Non-pigmented ciliary epithelial cell (primary cell): ENCODE measurements around the gene CRB1.
"Not testable (repeated sequence)": the region's sequence is repeated elsewhere in the genome, so short reads cannot be mapped to it uniquely, and the experiment has no call there.

Experiments
- DNase-seq: peaks from one replicate; pipeline ENCODE4 v3.0.0-alpha.2; 2010; ENCODE audit warnings: low read depth

The CRB1 gene

DNA sequence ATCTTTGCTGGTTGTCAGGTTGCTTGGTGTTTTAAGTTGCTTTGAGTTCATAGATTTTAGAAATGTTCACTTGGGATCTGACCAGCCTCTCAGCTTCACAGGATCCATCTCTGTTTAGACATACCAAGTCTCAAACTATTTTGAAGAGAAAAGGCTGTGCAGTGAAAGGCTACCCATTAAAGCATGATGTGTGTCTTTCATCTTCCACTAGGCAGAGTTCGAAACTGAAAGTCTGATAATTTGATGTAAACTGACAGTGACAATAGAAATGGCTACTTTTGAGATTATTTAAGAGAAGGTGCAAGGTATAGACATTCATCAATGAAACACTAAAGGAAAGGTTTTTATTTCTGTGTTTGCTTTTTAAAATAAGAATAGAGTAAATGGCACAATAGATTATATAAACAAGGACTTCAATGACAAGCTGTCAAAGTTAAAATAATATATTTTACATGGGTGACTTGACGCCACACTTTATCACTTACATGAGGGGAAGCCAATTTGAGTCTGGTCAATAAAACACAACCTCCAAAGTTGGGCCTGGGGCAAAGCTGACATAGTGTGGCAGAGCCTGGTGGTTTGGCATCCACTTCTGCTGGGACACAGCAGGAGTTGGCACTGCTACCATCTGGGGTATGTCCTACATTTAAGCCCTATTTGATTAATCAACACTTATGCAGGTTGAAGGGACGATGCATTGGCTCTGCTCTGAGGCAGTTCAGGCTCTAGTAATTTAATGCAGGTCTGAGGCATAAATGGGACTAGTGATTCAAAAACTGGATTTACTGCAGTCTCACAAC, 197.7 kb downstream of the CRB1 start:
- no peak for DNase-seq

DNA sequence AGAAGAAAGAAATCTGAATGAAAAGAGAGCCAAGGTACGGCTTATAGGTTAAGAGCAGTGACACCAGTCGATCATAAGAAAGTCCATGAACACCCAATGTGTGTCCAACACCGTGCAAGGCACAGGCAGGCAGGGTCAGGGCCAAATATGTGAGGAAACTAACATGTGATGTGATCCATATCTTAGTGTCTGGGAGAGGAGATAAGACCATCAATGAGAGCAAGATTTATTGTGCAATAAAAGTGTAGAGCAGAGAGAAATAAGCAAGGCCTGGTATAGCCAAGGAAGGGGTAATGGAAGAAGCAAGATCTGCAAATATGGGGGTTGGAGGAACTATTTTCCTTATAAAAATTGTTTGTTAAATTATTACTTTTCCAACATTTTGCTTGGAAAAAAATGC, 198.8 kb downstream of the CRB1 start:
- DNase-seq: no peak

DNA sequence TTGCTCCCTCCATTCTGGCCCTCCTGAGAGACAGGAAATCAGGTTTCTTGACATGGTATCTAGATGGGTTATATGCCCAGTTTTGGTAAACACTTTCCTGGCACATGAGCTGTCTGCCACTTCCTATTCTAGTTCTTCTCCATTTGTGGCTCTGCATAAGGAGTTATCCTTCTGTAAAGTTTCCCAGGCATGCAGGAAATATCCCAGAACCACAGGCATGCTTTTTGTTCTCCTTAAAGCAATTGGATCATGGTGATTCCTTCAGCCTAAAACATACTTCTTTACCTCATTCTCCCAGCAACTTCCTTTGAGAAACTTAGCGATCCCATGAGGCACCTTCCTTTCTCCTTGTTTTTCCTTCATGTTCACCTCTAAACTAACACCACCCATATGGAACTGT, 199.8 kb downstream of the CRB1 start:
- no peak for DNase-seq

DNA sequence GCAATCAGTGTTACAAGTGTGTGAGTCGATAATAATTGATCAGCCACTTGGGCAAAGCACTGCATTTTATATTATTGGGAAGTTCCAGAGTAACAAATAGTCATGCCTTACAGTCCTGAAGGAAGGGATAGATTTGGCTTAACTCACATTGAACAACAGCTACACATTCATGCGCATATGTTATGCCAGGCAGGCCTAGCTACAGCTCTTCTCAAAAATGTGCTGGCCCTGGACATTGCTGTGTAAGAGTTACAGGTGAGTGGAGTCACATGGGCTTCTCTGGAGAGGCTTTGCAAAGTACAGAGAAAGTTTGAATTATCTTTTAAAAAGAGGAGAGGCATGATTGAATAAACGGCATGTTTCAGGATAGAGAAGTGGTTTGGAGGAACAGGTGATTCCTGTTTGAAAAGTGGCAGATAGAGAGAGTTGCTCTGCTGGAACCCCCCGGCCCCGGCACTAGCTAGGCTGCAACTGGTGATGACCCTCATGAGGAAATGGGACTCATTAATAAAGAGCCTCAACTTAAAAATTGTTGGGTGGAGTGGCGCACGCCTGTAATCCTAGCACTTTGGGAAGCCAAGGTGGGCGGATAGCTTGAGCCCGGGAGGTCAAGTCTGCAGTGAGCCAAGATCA, 200.6 kb downstream of the CRB1 start:
- no peak for DNase-seq

DNA sequence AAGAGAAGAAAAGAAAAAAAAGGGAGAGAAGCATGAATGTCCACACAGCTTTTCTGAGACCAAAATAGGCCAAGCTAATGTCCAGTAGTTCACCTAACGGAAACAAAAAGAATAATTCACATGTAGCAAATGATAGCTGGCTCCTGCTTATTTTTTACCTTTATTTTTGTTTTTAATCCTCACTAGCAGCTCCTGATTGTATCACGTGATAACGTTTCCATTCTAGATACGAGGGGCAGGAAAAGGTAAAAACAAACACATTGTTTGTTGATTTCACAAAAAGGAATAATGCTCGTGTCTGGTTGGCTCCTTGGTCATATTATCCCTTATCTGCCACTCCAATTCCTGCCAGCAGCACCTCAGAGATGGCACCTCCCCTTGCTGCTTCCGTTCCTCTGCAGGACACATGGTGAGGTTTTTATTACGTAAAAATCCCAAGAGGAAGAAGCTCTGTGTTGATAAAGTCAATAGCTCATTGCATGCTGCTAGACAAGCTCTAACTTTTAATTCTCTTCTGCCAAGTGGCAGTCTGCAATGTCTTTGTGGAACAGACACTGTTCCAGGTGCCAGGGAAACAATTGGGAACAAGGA, 201.7 kb downstream of the CRB1 start:
- DNase-seq: no peak

DNA sequence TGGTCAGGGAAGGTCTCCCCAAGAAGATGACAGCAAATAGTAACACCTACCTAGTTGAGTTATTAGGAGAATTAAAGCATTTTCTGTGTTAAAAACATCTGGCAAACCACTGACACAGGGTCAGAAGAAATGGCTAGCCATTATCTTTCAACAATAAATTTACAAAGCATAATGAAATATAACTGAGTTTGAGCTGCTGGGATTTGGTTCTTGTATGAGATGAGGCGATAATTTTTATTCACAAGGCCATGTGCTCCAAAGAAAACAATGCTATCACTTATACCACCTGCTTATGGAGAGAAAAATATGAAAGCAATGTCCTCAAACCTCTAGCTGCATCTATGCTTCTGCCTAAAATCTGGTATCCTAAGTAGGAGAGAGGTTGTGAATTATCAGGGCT, 202.3 kb downstream of the CRB1 start:
- no peak for DNase-seq

DNA sequence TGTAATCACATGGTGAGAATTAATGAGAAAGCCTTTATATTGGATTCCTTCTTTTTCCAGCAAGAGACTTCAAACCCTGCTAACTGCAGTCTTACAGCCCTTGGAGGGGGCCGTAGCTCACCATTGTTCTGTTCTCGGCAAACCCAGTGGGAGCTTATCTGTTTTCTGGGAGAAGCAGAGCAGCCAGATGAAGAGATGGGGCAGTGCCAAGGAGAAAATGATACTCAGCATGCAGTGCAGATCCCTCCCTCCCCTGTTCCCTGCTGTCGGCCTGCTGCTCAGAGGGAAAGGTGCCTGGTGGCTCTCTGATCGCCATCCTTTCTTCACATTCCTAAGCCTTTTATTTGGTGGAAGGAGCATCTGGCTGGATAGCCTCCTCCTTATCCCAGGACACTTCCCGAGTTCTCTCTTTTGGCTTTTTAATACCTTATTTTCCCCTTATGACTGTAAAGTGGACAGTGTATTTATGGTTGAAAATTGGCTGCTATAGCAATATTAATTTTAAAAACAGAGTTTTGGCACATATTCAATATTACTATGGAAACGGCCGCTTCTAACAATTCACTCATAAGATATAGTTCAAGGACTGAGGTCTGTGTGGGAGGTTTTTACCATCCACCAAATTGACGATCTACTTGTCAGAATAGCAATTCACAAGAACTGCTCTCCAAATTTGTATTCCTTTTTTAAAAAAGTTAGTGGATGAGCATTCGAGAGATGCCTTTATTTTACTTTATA, 203.4 kb downstream of the CRB1 start:
- DNase-seq: no peak

DNA sequence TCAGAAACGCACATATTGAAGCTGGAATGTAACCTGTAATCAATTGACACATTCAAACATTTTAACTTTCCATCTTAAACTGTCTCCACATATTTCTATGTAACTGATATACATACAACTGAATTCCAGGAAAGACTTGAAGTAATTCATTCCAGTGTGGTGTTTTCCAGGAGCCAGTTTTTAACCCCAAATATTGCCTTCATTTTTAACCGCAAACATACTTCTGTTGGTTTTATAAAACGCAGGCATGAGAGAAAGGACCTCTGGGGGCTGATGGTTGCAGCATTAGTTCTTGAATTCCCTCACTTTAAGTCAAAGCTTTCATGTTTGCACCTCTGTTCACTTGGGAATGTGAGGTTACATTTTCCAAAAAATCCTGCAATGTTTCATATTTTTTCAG, 204.1 kb downstream of the CRB1 start:
- no peak for DNase-seq

DNA sequence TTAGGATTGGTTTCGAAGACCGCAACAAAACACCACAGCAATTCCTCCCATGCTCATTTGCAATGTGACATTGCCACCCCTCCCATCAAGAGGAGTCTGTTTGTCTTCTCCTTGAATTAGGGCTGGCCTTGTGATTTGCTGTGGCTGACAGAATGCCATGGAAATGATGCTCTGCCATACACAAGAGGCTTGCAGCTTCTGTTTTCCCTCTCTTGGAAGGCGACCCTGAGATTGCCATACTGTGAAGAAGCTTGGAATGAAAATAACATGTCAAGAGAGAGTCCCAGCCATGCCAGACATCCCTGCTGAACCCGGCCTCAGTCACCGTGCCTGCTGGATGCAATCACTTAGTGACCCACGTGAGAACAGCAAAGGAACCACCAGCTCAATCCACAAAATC, 212.4 kb downstream of the CRB1 start:
- no peak for DNase-seq

DNA sequence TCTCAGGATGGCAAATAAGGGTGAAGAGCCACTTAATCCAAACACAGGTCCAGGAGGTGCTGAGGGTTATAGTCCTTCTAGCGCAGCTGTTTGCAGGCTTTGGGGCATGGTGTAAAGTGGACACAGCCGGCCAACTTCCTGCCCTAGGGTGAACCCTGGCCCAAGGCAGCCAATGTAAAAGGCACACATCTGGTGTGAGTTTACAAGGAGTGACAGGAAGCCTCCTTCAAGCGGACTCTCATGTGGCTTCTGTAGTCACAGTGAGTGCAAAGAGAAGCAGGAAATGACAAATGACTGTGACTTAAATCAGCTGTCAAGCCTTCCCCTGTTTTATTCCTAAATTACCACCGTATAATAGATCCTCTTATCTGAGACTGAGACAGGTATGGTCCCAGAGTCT, 213.0 kb downstream of the CRB1 start:
- DNase-seq: no peak

DNA sequence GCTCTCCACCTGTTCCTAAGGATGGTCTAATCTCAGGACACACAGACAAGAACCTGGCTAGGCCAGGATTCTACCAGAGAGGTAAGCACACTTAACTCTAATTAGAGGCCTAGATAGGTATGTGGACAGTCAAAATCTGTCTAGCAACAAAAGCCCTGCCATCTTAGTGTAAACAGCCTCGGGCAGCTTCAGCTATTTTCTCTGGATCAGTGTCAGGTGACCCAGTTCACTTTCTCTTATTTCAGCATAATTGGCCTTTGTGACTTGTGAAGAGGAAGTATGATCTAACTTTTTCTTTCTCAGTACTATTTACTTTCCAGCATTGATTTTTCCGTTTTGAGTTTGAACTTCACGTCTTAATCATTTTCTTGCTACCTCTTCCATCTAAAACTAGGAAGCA, 217.7 kb downstream of the CRB1 start:
- no peak for DNase-seq

DNA sequence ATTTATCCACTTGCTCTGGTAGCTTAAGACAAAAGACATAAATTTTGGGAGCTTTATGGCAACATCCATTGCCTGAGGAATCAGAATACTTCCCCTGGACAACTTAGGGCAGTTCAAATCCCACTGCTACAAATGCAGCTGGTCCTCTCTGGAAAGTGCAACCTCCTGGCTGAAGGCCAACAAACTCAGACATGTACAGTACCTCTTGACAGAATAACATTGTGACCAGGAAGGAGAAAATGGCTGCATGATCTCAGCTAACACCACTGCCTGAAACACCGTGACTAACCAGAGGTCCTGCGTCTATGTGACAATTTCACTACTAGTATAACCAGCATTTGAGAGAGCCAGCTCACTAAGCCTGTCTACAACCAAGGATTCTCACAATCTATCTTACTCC, 218.9 kb downstream of the CRB1 start:
- DNase-seq: no peak

DNA sequence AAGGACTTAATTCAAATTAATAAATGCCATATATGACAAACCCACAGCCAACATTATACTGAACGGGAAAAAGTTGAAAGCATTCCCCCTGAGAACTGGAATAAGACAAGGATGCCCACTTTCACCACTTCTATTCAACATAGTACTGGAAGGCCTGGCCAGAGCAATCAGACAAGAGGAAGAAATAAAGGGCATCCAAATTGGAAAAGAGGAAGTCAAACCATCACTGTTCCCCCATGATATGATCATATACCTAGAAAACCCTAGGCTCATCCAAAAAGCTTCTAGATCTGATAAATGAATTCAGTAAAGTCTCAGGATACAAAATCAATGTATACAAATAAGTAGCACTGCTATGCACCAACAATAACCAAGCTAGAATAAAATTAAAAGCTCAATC, 223.5 kb downstream of the CRB1 start:
- DNase-seq: not testable (repeated sequence)

DNA sequence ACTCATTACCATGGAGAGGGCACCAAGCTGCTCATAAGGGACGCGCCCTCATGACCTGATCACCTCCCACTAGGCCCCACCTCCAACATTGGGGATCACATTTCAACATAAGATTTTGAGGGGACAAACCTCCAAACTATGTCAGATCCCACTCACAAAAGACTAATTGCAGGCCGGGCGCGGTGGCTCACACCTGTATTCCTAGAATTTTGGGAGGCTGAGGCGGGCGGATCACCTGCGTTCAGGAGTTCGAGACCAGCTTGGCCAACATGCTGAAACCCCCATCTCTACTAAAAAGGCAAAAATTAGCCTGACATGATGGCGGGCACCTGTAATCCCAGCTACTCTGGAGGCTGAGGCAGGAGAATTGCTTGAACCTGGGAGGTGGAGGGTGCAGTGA, 228.7 kb downstream of the CRB1 start:
- DNase-seq: no peak

DNA sequence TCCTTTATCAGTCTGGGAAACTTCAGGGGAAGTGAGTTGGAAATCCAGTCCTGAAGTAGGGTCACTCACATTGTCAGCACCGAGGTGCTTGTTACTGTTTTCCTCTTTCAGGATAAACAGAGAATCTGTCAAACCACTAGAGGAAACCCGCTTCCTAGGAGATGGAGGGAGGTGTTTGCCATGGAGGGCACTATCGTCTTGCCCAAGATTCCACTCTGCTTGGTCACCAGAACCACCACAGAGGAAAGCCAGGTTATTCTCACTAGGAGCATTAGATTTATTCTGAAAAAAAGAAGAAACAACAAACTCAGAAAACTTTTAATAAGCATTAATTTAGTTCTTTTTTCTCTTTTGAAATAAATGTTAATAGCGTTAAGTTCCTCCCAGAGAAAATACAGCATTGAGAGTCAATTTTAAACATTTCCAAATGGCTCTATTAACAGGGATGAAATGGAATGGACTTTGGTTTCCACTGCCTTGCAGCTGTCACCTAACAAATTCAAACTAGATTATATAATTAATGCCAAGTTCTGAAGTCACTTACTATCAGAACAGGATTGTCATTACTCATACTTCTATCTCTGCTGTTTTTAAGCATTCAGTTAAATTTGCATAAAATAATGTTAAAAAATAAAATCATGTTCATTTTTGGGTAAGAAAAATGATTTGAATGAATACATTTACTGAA, 242.8 kb downstream of the CRB1 start:
- no peak for DNase-seq

DNA sequence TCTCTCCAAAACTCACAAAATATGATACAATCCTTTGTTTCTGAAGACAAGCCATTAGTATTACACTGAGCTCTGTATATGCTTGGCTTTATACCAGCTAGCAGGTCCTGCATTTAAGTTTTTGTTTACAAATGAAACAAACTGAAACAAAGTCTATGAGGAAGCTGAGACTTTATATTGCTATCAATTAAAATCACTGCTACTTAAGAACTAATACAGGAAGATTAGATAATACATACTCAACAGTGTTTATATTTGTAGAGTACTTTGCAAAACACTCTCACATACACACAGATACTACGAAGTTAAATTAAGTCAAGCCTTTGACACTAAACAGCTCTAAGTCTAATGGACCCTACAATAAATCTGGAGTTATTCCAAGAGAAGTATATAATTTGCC, 247.4 kb downstream of the CRB1 start:
- no peak for DNase-seq

DNA sequence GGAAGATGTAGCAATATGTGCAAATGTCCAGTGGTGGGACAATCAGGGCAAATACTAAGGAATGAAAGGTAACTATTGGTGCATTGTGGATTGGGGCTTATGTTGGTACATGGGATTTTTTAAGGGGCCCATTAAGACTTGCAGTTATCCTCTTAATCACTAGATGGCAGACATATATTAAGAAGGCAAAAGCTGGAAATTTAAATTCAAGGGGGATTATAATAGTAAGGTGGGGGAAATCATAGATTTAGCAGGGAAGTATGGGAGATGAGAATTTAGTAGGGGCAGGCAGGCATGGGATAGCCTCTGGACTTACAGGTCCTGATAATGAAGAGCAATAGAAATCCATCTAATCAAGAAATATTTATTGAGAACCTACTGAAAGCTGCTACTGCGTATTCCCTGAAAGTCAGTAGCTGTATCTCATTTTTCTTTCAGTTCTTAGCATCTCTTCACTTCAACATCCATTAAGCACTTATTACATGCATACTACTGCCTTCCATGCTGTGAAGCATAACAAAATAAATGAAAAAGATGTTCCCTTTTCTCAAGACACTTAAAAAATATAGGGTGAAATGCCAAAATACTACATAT, 251.8 kb downstream of the CRB1 start:
- no peak for DNase-seq

DNA sequence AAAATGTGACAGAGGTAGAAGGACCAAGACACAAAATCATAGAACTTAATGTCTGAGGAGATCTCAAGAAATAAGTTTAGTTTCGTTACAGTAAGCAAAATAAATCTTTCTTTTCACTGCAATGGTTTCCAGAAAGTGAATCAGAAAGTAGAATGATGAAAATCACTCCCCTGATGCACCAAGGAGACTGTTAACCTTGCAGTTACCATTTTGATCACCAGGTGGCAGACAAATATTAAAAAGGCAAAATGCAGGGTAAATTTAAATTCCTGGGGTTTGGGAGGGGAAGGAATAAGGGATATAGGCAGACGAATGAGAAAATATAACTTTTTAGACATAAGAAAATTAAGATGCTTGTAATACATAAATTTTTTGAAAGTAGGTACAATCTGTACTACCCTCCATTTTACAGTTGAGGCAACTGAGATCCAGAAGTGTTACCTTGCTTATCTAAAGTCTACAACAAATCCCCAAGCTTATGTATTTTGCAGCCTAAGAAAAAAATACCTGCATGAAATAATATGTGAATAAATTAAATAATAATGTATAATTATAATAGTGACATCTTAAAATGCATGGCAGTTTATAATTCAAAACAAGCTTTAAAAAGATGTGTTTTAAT, 253.2 kb downstream of the CRB1 start:
- peak; percentile 10 for DNase-seq

DNA sequence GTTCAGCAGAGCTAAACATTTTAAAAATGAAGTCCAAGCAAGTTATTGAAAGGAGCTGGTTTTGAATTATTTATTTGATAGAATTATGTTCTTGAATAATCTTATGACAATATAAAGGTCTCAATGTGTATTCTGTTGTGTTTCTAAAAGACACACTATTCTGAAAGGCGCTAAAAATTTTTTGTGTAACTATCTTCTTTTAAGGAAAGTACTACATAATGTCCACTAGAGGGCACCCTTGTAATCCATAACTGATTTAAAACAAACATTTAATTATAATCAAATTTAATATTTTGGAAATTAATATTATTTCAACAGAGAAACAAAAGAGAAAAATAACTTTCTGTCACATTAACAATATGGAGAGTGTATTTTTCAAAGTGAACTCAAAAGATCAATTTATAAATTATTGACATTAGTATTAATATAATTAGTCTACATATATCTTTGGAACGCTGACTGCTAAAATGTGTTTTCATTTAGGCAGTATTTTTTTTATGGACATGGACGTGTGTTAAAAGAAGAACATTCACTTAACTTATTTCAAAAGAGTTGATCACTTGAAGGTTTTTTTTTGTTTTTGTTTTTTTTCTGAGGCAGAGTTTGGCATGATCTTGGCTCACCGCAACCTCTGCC, 258.8 kb downstream of the CRB1 start:
- no peak for DNase-seq
